ENCODE measurements around the gene PILRA.
"Not testable (repeated sequence)": the region's sequence is repeated elsewhere in the genome, so short reads cannot be mapped to it uniquely, and the experiment has no call there.

The PILRA gene

DNA sequence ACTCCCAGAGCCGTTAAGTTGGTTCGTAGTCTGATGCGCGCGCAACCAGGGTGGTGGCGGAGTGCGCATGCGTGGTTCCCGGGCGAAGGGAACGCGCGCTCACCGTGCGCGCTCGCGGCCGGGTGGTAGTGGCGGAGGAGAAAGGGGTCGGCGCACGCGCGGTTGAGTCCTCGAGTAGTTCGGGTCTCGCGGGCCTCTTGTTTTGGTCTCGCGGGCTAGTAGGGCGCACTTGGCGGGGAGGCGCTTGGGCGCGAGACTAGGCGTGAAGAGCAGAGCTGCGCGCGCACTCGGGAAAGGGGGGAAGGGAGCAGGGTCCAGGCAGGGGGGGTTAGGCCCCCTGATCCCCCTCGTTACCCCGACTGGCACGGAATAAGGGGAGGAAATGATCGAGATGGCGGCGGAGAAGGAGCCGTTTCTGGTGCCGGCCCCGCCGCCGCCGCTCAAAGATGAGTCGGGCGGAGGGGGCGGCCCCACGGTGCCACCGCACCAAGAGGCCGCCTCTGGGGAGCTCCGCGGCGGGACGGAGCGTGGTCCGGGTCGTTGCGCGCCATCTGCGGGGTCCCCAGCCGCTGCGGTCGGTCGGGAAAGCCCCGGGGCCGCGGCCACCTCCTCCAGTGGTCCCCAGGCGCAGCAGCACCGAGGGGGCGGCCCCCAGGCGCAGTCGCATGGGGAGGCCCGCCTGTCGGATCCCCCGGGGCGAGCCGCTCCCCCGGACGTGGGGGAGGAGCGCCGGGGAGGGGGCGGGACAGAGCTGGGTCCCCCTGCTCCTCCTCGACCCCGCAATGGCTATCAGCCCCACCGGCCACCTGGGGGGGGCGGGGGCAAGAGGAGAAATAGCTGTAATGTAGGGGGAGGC is 56.6 kb downstream of the PILRA start, which contains the start of gene MEPCE:
MEPCE (plus strand) TSS at position 195 of the 856 bp plus-strand sequence; CDS start at position 383, 188 bp downstream.
- DNase-seq (ENCODE audit: extremely low spot score, insufficient read length, low read depth) (peak; percentile 83), FAIRE-seq (peak; percentile 60)

DNA sequence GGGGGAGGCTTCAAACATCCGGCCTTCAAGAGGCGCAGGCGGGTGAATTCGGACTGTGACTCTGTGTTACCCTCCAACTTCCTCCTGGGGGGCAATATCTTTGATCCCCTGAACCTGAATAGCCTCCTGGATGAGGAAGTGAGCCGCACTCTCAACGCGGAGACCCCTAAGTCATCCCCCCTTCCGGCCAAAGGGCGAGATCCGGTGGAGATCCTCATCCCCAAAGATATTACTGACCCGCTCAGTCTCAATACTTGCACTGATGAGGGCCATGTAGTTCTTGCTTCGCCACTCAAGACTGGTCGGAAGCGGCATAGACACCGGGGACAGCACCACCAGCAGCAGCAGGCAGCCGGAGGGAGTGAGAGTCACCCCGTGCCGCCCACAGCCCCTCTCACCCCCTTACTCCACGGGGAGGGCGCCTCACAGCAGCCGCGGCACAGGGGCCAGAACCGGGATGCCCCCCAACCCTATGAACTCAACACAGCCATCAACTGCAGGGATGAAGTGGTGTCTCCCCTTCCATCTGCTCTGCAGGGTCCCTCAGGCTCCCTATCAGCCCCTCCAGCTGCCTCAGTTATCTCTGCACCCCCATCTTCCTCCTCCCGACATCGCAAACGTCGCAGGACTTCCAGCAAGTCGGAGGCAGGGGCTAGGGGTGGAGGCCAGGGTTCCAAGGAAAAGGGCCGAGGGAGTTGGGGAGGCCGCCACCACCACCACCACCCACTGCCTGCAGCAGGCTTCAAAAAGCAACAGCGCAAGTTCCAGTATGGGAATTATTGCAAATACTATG is 57.4 kb downstream of the PILRA start:
- no peak for DNase-seq (ENCODE audit: extremely low spot score, insufficient read length, low read depth)
- FAIRE-seq, result no peak

DNA sequence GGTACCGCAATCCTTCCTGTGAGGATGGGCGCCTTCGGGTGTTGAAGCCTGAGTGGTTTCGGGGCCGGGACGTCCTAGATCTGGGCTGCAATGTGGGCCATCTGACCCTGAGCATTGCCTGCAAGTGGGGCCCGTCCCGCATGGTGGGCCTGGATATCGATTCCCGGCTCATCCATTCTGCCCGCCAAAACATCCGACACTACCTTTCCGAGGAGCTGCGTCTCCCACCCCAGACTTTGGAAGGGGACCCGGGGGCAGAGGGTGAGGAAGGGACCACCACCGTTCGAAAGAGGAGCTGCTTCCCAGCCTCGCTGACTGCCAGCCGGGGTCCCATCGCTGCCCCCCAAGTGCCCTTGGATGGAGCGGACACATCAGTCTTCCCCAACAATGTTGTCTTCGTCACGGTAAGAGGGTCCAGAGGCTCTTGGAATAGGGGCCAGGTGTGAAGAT is 58.0 kb downstream of the PILRA start:
- DNase-seq (ENCODE audit: extremely low spot score, insufficient read length, low read depth), result no peak
- FAIRE-seq, result no peak

DNA sequence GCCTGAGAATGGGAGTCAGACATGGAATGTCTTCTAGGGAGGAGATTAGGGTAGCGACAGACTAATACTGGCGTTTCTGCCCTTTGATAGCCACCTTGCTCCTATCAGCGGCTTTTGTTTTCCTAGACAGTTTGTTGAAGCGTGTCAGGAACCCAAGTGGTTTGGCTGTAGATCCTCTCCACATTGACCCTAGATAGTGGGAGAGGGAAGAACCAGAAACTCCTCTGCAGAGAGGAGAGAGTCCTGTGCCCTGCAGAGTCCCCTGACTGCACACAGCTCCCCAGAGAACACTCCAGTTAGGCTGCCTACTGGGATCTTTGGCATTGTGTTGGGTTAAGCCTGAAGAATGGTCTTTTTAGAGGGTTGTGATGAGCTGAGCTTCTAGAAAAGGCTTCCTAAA is 58.8 kb downstream of the PILRA start:
- FAIRE-seq, result no peak
- no peak for DNase-seq (ENCODE audit: extremely low spot score, insufficient read length, low read depth)

DNA sequence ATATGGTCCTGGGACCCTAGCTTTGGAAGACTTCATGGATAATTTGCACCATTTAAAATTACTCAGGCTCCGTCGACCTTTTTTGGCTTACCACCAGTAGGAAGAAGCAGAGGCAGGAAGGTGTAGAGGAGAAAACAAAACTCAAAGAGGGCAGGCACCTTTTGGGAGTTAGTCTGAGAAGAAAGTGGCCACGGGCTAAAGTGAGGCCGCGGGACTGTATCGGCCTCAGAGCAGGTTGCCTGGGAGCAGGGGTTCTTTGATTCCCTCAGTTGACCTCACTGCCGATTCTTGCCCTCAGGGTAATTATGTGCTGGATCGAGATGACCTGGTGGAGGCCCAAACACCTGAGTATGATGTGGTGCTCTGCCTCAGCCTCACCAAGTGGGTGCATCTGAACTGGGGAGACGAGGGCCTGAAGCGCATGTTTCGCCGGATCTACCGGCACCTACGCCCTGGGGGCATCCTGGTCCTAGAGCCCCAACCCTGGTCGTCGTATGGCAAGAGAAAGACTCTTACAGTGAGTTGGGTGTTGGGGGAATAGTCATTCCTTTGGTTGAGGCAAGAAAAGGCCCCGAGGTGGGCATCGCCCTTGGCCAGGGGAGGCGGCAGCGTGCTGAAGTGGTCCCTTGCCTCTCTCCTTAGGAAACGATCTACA is 59.5 kb downstream of the PILRA start:
- DNase-seq (ENCODE audit: extremely low spot score, insufficient read length, low read depth) (no peak), FAIRE-seq (no peak)

DNA sequence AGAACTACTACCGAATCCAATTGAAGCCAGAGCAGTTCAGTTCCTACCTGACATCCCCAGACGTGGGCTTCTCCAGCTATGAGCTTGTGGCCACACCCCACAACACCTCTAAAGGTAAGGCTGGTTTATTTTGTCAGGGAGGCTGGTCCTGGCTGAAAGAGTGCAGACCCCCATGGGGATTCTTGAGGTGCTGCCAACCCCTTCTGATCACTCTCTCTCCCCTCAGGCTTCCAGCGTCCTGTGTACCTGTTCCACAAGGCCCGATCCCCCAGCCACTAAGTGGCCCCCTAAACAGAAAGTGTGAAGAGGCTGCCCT is 59.9 kb downstream of the PILRA start:
- DNase-seq (ENCODE audit: extremely low spot score, insufficient read length, low read depth), result no peak
- no peak for FAIRE-seq

DNA sequence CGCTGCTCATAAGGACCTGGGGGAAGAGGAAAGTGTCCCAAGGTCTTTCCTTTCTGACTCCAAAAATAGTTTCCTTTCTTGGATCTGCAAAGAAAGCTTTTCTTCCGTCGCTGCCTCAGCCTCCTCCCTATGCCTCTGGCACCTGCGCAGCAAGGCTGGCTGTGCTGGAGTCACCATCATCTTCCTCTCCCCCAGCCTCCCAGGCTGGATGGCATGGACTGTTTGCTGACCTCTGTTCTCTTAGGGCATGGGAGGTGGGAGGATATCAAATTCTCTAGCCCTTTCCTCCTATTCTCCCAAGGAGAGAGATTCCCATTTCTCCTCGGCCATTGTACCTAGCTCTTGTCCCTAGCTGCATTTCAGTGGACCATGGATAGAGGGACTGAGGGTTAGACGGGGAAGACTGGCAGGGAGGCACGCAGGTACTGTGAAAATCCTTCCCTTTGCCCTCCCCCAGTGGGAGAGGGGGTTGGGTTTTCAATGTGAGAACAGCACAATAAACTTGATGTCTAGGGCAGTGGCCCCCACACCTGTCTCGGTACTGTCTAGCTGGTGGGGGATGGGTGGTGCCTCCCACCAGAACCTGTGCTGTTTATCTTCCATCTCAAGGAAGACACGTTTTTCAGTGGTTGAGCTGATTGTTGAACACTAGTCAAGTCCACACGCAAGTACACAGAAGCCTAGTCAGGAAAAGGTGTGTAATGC is 60.5 kb downstream of the PILRA start:
- FAIRE-seq, result no peak
- DNase-seq (ENCODE audit: extremely low spot score, insufficient read length, low read depth), result no peak

DNA sequence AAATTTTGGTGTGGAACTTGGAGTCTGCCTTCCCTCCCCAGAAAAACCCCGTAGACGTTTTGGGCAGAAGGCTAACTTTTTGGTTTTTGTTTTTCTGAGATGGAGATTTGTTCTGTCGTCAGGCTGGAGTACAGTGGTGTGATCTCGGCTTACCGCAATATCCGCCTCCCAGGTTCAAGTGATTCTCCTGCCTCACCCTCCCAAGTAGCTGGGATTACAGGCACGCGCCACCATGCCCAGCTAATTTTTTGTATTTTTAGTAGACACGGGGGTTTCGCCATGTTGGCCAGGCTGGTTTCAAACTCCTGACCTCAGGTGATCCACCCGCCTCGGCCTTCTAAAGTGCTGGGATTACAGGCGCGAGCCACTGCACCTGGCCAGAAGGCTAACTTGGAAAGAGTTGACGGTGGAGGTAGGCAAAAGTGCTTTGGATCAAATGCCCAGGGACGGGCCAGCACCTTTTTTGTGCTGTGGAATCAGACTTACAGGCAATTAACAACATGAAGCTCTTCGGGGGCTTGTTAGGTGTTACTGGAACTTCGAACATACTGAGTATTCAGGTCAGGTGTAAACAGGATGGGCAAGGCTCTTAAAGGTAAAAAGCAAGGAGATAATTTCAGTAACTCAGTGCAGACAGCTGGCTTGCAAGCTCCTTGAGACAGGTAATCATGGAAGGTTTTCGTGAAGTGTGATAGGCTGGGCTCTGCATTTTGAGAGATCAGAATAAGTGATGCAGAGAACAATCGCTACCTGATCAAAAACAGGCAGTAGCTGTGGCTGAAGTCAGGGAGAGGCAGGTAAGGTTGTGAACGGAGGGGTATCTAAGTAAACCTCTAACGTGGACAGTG is 61.2 kb downstream of the PILRA start:
- FAIRE-seq, result no peak
- no peak for DNase-seq (ENCODE audit: extremely low spot score, insufficient read length, low read depth)

DNA sequence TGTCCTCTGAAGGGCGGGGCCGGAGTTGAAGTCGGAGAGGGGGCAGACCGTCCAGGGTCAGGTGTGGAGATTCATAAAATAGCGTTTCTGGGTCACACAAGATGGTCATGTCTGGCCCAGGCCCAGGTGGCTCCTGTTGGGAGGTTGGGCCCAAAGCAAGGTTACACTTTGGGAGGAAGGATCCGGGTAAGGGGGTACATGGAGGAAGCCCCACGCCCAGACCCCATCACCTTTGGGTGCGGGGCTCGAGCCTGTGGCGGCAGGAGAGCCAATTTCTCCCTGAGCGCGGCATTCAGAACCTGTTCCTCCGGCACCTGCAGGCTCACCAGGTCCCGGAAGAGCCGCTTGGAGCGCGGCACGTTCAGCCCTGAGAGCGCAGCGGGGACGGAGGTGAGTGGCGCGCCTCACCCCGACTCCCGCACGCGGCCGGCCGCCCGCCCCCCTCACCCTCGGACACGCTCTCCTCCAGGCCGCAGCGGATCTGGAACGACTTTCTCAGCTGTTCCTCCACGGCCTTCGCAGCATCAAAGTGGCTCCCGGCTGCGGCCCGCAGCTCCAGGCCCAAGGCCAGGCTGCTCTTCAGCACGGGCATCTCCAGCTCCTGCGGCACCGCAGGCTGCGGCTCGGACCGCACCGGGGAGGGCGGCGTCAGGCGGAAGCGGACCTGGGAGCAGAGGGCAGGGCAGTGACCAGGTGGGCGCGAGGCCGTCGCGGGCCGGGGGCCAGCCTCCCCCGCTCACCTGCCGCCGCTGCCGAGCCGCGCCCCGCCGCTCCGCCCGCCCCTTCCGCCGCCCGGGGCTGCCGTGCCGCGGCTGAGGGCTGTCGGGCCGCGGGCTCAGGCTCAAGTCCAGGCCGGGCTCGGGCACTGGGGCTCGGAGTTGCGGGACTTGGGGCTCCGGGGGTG is 62.4 kb downstream of the PILRA start:
- no peak for FAIRE-seq
- no peak for DNase-seq (ENCODE audit: extremely low spot score, insufficient read length, low read depth)

DNA sequence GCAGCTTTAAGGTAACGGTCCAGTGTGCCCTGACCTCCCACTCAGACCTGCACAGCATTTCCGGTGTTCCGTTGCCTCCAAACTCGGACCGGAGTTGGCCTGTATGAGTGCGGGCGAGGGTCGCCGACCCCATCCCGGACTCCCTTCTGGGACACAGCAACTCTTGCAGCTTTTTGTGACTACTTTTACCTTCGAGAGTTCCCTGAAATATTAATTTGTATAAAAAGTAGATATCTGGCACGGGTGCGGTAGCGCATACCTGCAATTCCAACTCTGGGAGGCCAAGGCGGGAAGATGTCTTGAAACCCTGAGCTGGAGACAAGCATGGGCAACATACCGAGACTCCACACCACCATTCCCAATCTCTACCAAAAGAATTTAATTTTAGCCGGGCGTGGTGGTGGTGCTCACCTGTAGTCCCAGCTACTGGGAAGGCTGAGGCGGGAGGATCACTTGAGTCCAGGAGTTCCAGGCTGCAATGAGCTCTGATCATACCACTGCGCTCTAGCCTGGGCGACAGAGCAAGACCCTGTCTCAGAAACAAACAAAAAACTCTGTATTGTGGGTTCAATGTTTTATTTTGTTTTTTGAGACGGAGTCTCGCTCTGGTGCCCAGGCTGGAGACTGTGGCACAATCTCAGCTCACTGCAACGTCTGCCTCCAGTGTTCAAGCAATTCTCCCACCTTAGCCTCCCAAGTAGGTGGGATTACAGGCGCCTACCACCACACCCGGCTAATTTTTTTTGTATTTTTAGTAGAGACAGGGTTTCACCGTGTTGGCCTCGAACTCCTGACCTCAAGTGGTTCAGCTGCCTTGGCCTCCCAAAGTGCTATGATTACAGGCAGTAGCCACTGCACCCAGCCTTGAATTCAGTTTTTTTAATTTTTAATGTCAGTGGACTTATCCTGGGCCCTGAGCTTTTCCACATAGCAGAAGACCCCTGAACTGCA is 64.1 kb downstream of the PILRA start:
- no peak for FAIRE-seq

DNA sequence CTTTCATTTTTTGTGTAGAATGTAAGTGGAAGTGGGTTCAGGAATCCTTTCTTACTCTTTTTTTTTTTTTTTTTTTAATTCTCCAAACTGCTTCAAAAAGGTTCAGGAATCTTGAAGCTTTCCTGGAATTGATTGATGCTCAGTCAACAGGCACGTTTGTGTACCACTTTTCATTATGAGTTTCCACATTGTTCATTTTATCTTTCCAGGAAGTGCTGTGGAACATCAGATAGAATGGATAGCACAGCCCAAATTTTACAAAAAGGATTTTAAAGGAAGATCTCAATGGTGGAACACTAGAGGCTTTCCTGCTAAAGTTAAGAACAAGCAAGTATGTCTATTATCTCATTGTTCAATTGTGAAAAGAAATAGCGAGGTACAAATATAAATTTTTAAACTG is 64.9 kb downstream of the PILRA start:
- DNase-seq (ENCODE audit: extremely low spot score, insufficient read length, low read depth) (no peak), FAIRE-seq (no peak)

More for the DNA sequence above, 64.1 kb downstream of the PILRA start:
- DNase-seq (ENCODE audit: extremely low spot score, insufficient read length, low read depth), result no peak

DNA sequence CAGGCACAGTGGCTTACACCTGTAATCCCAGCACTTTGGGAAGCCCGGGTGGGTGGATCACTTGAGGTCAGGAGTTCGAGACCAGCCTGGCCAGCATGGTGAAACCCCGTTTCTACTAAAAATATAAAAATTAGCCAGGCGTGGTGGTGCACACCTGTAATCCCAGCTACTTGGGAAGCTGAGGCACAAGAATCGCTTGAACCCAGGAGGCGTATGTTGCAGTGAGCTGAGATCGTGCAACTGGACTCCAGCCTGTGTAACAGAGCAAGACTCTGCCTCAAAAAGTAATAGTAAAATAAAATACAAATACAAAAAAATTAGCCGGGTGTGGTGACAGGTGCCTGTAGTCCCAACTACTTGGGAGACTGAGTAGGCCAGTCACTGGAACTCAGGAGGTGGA is 65.4 kb downstream of the PILRA start:
- FAIRE-seq; DNase-seq (ENCODE audit: extremely low spot score, insufficient read length, low read depth): not testable (repeated sequence)

DNA sequence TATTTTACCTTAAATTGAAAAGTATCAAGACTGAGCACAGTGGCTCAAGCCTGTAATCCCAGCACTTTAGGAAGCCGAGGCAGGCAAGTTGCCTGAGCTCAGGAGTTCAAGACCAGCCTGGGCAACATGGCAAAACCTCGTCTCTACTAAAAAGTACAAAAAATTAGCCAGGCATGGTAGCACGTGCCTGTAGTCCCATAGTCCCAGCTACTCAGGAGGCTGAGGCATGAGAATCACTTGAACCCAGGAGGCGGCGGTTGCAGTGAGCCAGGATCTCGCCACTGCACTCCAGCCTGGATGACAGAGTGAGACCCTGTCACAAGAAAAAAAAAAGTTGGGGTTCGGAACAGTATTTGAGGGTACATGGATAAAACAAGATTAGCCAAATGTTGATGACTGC is 66.0 kb downstream of the PILRA start:
- FAIRE-seq; DNase-seq (ENCODE audit: extremely low spot score, insufficient read length, low read depth): not testable (repeated sequence)

DNA sequence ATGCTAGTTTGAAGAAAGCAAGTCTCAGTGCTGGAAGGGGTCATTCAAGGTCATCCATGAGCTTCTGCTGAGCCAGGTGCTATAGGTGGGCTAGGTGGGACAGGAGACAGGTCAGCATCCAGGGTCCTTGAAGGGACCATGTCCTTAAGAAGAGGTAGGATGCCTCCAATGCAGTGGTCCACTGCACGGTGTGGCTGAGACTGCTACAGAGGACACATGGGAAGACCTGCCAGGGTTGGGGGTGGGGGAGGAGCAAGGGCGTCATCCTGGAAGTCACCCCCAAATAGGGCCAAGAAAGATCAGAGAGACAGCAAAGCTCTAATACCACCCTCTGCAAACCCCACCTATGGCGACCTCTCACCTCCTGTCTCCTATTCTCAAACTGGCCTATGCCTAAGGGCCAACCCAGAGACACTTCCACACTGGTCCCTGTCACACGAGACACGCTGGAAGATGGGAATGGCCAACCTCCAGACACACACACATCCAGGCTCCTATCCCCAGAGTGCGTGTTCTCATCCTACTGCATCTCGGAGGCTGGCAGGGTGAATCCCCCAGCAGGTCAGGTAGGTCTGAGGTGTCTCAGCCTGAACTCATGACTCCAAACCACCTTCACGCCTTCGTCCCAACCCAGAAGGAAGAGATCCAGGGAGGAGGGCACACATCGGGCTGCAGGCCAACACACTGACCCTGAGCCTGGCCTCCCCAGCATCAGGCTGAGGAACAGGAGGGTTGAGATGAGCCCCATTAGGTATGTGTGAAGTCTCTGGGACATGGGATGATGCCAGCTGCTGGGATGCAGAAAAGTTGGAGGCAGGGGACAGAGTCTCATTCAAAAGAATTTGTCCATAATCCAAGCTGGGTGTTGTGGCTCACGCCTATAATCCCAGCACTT is 68.6 kb downstream of the PILRA start:
- FAIRE-seq, result no peak

DNA sequence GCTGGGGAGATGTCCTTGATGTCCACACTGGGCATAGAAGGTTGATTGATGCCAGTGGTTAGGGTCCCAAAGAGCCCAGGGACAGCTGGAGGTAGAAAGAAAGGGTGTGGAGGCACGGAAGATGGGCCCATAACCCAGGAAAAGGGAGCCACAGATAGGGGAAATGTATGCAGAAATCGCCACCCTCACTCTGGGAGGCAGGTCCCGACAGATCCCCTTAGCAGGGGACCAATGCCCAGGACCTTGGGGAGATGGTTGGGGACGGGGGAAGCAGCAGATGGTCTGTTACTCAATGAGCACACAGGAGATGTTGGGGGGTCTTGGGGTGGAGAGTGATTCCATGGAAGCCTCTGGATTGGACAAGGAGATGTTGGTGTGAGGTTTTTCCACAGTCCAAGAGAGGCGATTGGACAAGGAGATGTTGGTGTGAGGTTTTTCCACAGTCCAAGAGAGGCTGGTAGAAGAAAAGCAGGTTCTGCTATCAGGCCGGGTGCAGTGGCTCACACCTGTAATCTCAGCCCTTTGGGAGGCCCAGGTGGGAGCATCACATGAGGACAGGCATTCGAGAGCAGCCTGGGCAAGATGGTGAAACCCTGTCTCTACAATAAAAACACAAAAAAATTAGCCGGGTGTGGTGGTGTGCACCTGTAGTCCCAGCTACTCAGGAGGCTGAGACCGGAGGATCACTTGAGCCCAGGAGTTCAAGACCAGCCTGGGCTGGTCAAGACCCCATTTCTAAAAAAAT is 70.0 kb downstream of the PILRA start:
- FAIRE-seq (no peak), DNase-seq (ENCODE audit: extremely low spot score, insufficient read length, low read depth) (no peak)

More for the DNA sequence above, 68.6 kb downstream of the PILRA start:
- no peak for DNase-seq (ENCODE audit: extremely low spot score, insufficient read length, low read depth)
